Measurements from ENCODE around the gene GFM1.

GRCh38 chr3:158723991-158724390 is 79.7 kb downstream of the GFM1 start:
- TF ChIP-seq CTCF (IDR thresholded peaks at IDR 0.05), result no peak
- TF ChIP-seq POLR2A (IDR thresholded peaks at IDR 0.05), result no peak
